ENCODE data around the gene ATAD3A. TPM values are rescaled to one million over a fixed set of nuclear protein-coding genes. Genes with fewer than 3 reads are reported as not detected.
A peak's percentile ranks its signal among the peaks of the same experiment; 100 is the strongest.
"Not testable (repeated sequence)": the region's sequence is repeated elsewhere in the genome, so short reads cannot be mapped to it uniquely, and the experiment has no call there.

Gene ATAD3A
- total RNA-seq, 1 donor: 35.6 TPM

- H3K4me3 ChIP-seq (ENCODE audit: low read depth, low read length): no peak overlapping the region
- no peak for DNase-seq (ENCODE audit: low read depth)
- TF ChIP-seq CTCF (IDR thresholded peaks at IDR 0.05; ENCODE audit: insufficient read depth, low read length): no peak
Measured at GRCh38 chr1:1487701-1488100, 24.3 kb upstream of the ATAD3A start.

- no peak for TF ChIP-seq CTCF (IDR thresholded peaks at IDR 0.05; ENCODE audit: insufficient read depth, low read length)
- DNase-seq (ENCODE audit: low read depth): no peak
- H3K4me3 ChIP-seq (ENCODE audit: low read depth, low read length): no peak overlapping the region
Measured at GRCh38 chr1:1489231-1489630, 22.7 kb upstream of the ATAD3A start.

GRCh38 chr1:1489861-1490260 is 22.1 kb upstream of the ATAD3A start:
- no peak for TF ChIP-seq CTCF (IDR thresholded peaks at IDR 0.05; ENCODE audit: insufficient read depth, low read length)
- no peak for DNase-seq (ENCODE audit: low read depth)
- no peak overlapping the region for H3K4me3 ChIP-seq (ENCODE audit: low read depth, low read length)

- TF ChIP-seq CTCF (IDR thresholded peaks at IDR 0.05; ENCODE audit: insufficient read depth, low read length): no peak
- DNase-seq (ENCODE audit: low read depth): no peak
- H3K4me3 ChIP-seq (ENCODE audit: low read depth, low read length): no peak overlapping the region
Measured at GRCh38 chr1:1490633-1491230, 21.2 kb upstream of the ATAD3A start.

- no peak overlapping the region for H3K4me3 ChIP-seq (ENCODE audit: low read depth, low read length)
- no peak for DNase-seq (ENCODE audit: low read depth)
- no peak for TF ChIP-seq CTCF (IDR thresholded peaks at IDR 0.05; ENCODE audit: insufficient read depth, low read length)
Measured at GRCh38 chr1:1491601-1492000, 20.4 kb upstream of the ATAD3A start.

GRCh38 chr1:1494311-1494710 is 17.7 kb upstream of the ATAD3A start:
- not testable (repeated sequence) for DNase-seq (ENCODE audit: low read depth); H3K4me3 ChIP-seq (ENCODE audit: low read depth, low read length)

- not testable (repeated sequence) for H3K4me3 ChIP-seq (ENCODE audit: low read depth, low read length); DNase-seq (ENCODE audit: low read depth)
Measured at GRCh38 chr1:1495461-1495975, 16.4 kb upstream of the ATAD3A start.

- TF ChIP-seq CTCF (IDR thresholded peaks at IDR 0.05; ENCODE audit: insufficient read depth, low read length): peak; percentile 67
- DNase-seq (ENCODE audit: low read depth): peak; percentile 59
Measured at GRCh38 chr1:1504777-1505365, 7.1 kb upstream of the ATAD3A start.

More at GRCh38 chr1:1504777-1505365, 7.1 kb upstream of the ATAD3A start:
- not testable (repeated sequence) for H3K4me3 ChIP-seq (ENCODE audit: low read depth, low read length)
